Keratinocyte (primary cell): ENCODE data around the gene ANGPT4. TPM values are rescaled to one million over a fixed set of nuclear protein-coding genes. Genes with fewer than 3 reads are reported as not detected.

ENCODE experiments used
- DNase-seq: peaks from one replicate; pipeline ENCODE4 v3.0.0-alpha.2; 2011; ENCODE audit warnings: low read depth, missing footprints, low spot score
- FAIRE-seq: peaks from 2 replicates; lab custom pipeline; 2011; peaks lifted over from hg19 to GRCh38; lab: Jason Lieb, UNC
- H2AFZ ChIP-seq: 2 replicates; pipeline ENCODE4 v1.6.0; 2012; ENCODE audit warnings: low read length, control low read depth, inconsistent platforms; ENCODE audit not compliant: control insufficient read depth
- H3K27ac ChIP-seq: 2 replicates; pipeline ENCODE4 v1.5.1; 2011; ENCODE audit warnings: low read length; ENCODE audit not compliant: control insufficient read depth, insufficient read depth
- H3K27me3 ChIP-seq: 3 replicates; pipeline ENCODE4 v1.6.0; 2011; ENCODE audit warnings: low read length; ENCODE audit not compliant: control insufficient read depth, insufficient read depth; ENCODE audit errors: extremely low read depth
- H3K36me3 ChIP-seq, 2 experiments: 2 replicates in 1 of 2; 3 replicates in 1 of 2; pipeline ENCODE4 v1.5.1; 2011; ENCODE audit warnings: low read length in 2 of 2, mild to moderate bottlenecking in 1 of 2; ENCODE audit not compliant: control insufficient read depth in 2 of 2, insufficient read depth in 2 of 2; ENCODE audit errors: extremely low read depth in 1 of 2
- H3K4me1 ChIP-seq: 3 replicates; pipeline ENCODE4 v1.5.1; 2011; ENCODE audit warnings: low read length; ENCODE audit not compliant: control insufficient read depth, insufficient read depth; ENCODE audit errors: extremely low read depth
- H3K4me2 ChIP-seq: 3 replicates; pipeline ENCODE4 v1.6.0; 2011; ENCODE audit warnings: low read depth, low read length; ENCODE audit not compliant: control insufficient read depth, insufficient read depth; ENCODE audit errors: extremely low read depth
- H3K4me3 ChIP-seq, 3 experiments: fragments of 200-600 bp in 1 of 3; sonication (generic) in 1 of 3; 2 replicates in 2 of 3; 3 replicates in 1 of 3; pipeline ENCODE4 v1.5.1; 2011 to 2016; ENCODE audit warnings: low read length in 3 of 3, mild to moderate bottlenecking in 3 of 3, control low read depth in 2 of 3, inconsistent platforms in 1 of 3, low read depth in 1 of 3, mixed read lengths in 1 of 3, mixed run types in 1 of 3, moderate library complexity in 1 of 3; ENCODE audit not compliant: control insufficient read depth in 2 of 3, insufficient read depth in 2 of 3; ENCODE audit errors: extremely low read depth in 1 of 3
- H3K79me2 ChIP-seq: 2 replicates; pipeline ENCODE4 v1.6.0; 2012; ENCODE audit warnings: low read length; ENCODE audit not compliant: control insufficient read depth, insufficient read depth
- H3K9ac ChIP-seq: 3 replicates; pipeline ENCODE4 v1.6.0; 2011; ENCODE audit warnings: low read length; ENCODE audit not compliant: control insufficient read depth, insufficient read depth; ENCODE audit errors: extremely low read depth
- H3K9me1 ChIP-seq: 3 replicates; pipeline ENCODE4 v1.6.0; 2011; ENCODE audit warnings: low read length; ENCODE audit not compliant: control insufficient read depth, insufficient read depth; ENCODE audit errors: extremely low read depth
- H3K9me3 ChIP-seq: 2 replicates; pipeline ENCODE4 v1.5.1; 2012; ENCODE audit warnings: low read depth, low read length; ENCODE audit not compliant: control insufficient read depth
- H4K20me1 ChIP-seq: 3 replicates; pipeline ENCODE4 v1.6.0; 2011; ENCODE audit warnings: low read length; ENCODE audit not compliant: control insufficient read depth, insufficient read depth; ENCODE audit errors: extremely low read depth
- EZH2 ChIP-seq: IDR thresholded peaks from one replicate; pipeline ENCODE4 v1.6.1; 2012; ENCODE audit warnings: inconsistent platforms, mild to moderate bottlenecking, low read length, moderate library complexity
- dilution Hi-C: fragments of 300-500 bp; cut with MboI; formaldehyde crosslinking; loops from one replicate; pipeline ENCODE4 v1.7.0; 2020; ENCODE audit warnings: low sequenced_read_pairs; ENCODE audit not compliant: extremely low pct_ligation_motif_present
- polyA plus RNA-seq, 5 experiments: library from polyadenylated mRNA; depleted of rRNA in 3 of 5; stranded (reverse) in 3 of 5; stranded (forward) in 1 of 5; unstranded in 1 of 5; fragments of >200 nt; gene quantifications; 1 replicate in 1 of 5; 2 replicates in 3 of 5; 3 replicates in 1 of 5; pipeline versions ENCODE4 v1.2.1 to v1.2.3, GENCODE V29; 2011 to 2012; ENCODE audit warnings: missing spikeins in 2 of 5, low read depth in 1 of 5, low replicate concordance in 1 of 5
- TF ChIP-seq, protein P1 (sequence below), 3 experiments: IDR thresholded peaks in 1 of 3; conservative IDR thresholded peaks in 1 of 3; optimal IDR thresholded peaks in 1 of 3; 2 replicates in 2 of 3; 3 replicates in 1 of 3; pipeline versions ENCODE3 to v1.5.1; 2011; ENCODE audit warnings: low read length in 3 of 3, mild to moderate bottlenecking in 3 of 3, moderate library complexity in 2 of 3, control low read depth in 1 of 3, inconsistent platforms in 1 of 3; ENCODE audit not compliant: insufficient read depth in 2 of 3; ENCODE audit errors: extremely low read depth in 1 of 3

The ANGPT4 gene
- polyA plus RNA-seq, 1 donor (not counting 4 experiments of a cell fraction or from before 2014, with no cell fraction given) = not detected

DNA sequence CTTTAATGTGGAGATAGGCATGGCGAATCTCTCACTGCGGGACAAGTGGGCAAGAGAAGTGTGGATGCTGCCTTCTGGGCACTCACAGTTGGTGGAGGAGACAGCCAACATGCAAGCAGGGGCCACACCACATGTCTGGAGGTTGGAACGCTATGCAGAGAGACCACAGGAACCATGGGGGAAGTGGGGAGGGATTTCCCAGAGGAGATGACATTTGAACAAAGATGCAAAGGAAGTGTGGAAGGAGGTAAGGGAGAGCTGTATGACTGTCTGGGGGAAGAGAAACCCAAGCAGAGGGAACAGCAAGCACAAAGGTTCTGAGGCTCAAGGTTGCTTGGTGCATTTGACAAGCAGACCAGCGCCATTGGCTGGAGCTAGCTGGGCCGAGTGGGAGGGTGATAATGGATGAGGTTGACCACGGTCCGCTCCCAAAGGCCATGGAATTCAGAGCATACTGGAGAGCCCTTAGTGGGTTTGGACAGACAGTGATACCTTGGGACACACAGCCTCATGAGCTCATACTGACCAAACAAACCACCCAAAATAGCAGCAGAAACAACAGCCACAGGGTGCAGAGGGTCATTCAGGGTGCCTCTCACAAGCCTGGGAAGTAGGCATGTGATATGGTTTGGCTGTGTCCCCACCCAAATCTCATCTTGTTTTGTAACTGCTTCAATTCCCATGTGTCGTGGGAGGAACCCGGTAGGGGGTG lies 90.3 kb downstream of the ANGPT4 start:
- Histone ChIP-seq H3K9me1 (no peaks in the 10 kb centered on the region), H3K4me1 (no peaks in the 10 kb centered on the region), H3K9me3 (no peaks in the 10 kb centered on the region), H3K27ac (no peak overlapping the region), H3K4me3 (no peak overlapping the region), H3K27me3 (no peaks in the 10 kb centered on the region), H3K79me2 (no peaks in the 10 kb centered on the region), H4K20me1 (no peaks in the 10 kb centered on the region), H3K36me3 (no peaks in the 10 kb centered on the region), H3K9ac (no peak overlapping the region), H2AFZ (no peak overlapping the region), H3K4me2 (no peak overlapping the region)
- DNase-seq = no peak
- dilution Hi-C loops = no loop called here
- TF ChIP-seq EZH2 = no peak
- TF ChIP-seq, protein P1, sequence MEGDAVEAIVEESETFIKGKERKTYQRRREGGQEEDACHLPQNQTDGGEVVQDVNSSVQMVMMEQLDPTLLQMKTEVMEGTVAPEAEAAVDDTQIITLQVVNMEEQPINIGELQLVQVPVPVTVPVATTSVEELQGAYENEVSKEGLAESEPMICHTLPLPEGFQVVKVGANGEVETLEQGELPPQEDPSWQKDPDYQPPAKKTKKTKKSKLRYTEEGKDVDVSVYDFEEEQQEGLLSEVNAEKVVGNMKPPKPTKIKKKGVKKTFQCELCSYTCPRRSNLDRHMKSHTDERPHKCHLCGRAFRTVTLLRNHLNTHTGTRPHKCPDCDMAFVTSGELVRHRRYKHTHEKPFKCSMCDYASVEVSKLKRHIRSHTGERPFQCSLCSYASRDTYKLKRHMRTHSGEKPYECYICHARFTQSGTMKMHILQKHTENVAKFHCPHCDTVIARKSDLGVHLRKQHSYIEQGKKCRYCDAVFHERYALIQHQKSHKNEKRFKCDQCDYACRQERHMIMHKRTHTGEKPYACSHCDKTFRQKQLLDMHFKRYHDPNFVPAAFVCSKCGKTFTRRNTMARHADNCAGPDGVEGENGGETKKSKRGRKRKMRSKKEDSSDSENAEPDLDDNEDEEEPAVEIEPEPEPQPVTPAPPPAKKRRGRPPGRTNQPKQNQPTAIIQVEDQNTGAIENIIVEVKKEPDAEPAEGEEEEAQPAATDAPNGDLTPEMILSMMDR (optimal IDR thresholded peaks at IDR 0.05 in 1 of 3, IDR thresholded peaks at IDR 0.05 in 1 of 3, conservative IDR thresholded peaks at IDR 0.05 in 1 of 3; ENCODE audit: extremely low read depth in 1 of 3, insufficient read depth in 2 of 3, low read length in 3 of 3) = no peak
- FAIRE-seq = no peak

DNA sequence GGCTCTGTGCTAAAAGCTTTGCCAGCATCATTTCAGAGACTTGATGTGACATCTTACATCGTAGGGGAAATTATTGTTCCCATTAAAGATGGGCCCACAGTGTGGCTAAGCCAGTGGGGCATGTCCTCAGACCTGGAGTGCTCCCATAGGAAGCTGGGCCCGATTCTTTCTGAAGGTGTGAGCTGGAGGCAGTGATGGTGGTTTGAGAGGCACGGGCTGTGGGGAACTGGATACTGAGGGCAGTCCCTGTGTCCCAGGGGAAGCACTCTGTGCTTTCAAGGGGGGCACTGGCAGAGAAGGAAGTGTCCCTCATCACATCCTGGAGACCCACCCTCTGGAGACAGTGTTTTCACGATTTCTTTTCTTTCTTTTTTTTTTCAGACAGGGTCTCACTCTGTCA lies 91.2 kb downstream of the ANGPT4 start:
- Histone ChIP-seq H3K79me2 (no peaks in the 10 kb centered on the region), H3K4me3 (no peak overlapping the region), H3K4me1 (no peaks in the 10 kb centered on the region), H4K20me1 (no peaks in the 10 kb centered on the region), H3K36me3 (no peaks in the 10 kb centered on the region), H3K9me1 (no peaks in the 10 kb centered on the region), H3K27ac (no peak overlapping the region), H2AFZ (no peak overlapping the region), H3K9me3 (no peaks in the 10 kb centered on the region), H3K9ac (no peak overlapping the region), H3K4me2 (no peak overlapping the region), H3K27me3 (no peaks in the 10 kb centered on the region)
- dilution Hi-C loops = no loop called here
- no peak for TF ChIP-seq EZH2
- TF ChIP-seq, protein P1 (optimal IDR thresholded peaks at IDR 0.05 in 1 of 3, IDR thresholded peaks at IDR 0.05 in 1 of 3, conservative IDR thresholded peaks at IDR 0.05 in 1 of 3; ENCODE audit: extremely low read depth in 1 of 3, insufficient read depth in 2 of 3, low read length in 3 of 3) = no peak
- DNase-seq (no peak), FAIRE-seq (no peak)
